ENCODE measurements around the gene CMIP. TPM values are rescaled to one million over a fixed set of nuclear protein-coding genes. Genes with fewer than 3 reads are reported as not detected.
"Not testable (repeated sequence)": the region's sequence is repeated elsewhere in the genome, so short reads cannot be mapped to it uniquely, and the experiment has no call there.

Gene CMIP
- total RNA-seq, 1 experiment from 2014 or later: 12.7 TPM

GRCh38 chr16:81739503-81739902 is 294.9 kb downstream of the CMIP start:
- H3K4me1 ChIP-seq (ENCODE audit: low read length): peaks cover 55% of the 10 kb centered on the region
- peak overlapping the region; percentile 97 for H3K27ac ChIP-seq (ENCODE audit: low read length)
- H3K4me3 ChIP-seq (ENCODE audit: low read length): peak overlapping the region; percentile 86
- H3K9ac ChIP-seq (ENCODE audit: low read length): peak overlapping the region; percentile 97
- H3K9me3 ChIP-seq (ENCODE audit: low read length): no peaks in the 10 kb centered on the region
- H4K20me1 ChIP-seq (ENCODE audit: insufficient read depth, low read depth, low read length): no peaks in the 10 kb centered on the region
- no peaks in the 10 kb centered on the region for H3K27me3 ChIP-seq (ENCODE audit: low read length)
- peaks cover 47% of the 10 kb centered on the region for H3K79me2 ChIP-seq (ENCODE audit: low read length)
- no peak overlapping the region for H2AFZ ChIP-seq (ENCODE audit: low read length)
- H3K9me2 ChIP-seq (replicated peaks; ENCODE audit: insufficient read depth, low read length): no peaks in the 10 kb centered on the region
- DNase-seq: peak; percentile 76
- peak overlapping the region; percentile 98 for H3K4me2 ChIP-seq (ENCODE audit: low read depth, low read length, poor library complexity, severe bottlenecking)
- no peaks in the 10 kb centered on the region for H3K36me3 ChIP-seq (ENCODE audit: insufficient read depth, low read length)

DNA sequence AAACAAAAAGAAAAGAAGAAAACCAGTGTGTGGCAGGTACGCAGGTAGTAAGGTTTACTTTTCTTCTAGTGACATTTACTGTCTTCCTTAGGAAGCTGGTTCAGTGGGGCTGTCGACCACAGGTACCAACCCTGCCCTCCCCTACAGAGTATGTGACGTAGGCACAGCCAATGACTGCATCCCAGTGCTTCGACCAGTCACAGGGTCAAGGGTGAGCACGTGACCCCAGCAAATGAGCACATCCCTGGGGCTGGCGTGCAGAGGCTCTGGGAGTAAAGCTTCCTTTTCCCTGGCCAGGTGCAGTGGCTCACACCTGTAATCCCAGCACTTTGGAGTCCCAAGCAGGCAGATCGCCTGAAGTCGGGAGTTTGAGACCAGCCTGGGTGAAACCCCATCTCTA is 295.6 kb downstream of the CMIP start:
- H3K4me2 ChIP-seq (ENCODE audit: low read depth, low read length, poor library complexity, severe bottlenecking): peak overlapping the region; percentile 98
- no peaks in the 10 kb centered on the region for H3K9me3 ChIP-seq (ENCODE audit: low read length)
- no peaks in the 10 kb centered on the region for H3K36me3 ChIP-seq (ENCODE audit: insufficient read depth, low read length)
- H3K27me3 ChIP-seq (ENCODE audit: low read length): no peaks in the 10 kb centered on the region
- no peaks in the 10 kb centered on the region for H3K9me2 ChIP-seq (replicated peaks; ENCODE audit: insufficient read depth, low read length)
- peaks cover 53% of the 10 kb centered on the region for H3K79me2 ChIP-seq (ENCODE audit: low read length)
- peak overlapping the region; percentile 97 for H3K9ac ChIP-seq (ENCODE audit: low read length)
- DNase-seq: peak; percentile 93
- no peaks in the 10 kb centered on the region for H4K20me1 ChIP-seq (ENCODE audit: insufficient read depth, low read depth, low read length)
- no peak overlapping the region for H2AFZ ChIP-seq (ENCODE audit: low read length)
- H3K4me3 ChIP-seq (ENCODE audit: low read length): peak overlapping the region; percentile 86
- H3K27ac ChIP-seq (ENCODE audit: low read length): peak overlapping the region; percentile 97
- peaks cover 62% of the 10 kb centered on the region for H3K4me1 ChIP-seq (ENCODE audit: low read length)

- H4K20me1 ChIP-seq (ENCODE audit: insufficient read depth, low read depth, low read length); H3K9me2 ChIP-seq (replicated peaks; ENCODE audit: insufficient read depth, low read length); H2AFZ ChIP-seq (ENCODE audit: low read length); H3K9me3 ChIP-seq (ENCODE audit: low read length); H3K36me3 ChIP-seq (ENCODE audit: insufficient read depth, low read length); H3K27me3 ChIP-seq (ENCODE audit: low read length); DNase-seq: not testable (repeated sequence)
- peak overlapping the region; percentile 97 for H3K9ac ChIP-seq (ENCODE audit: low read length)
- H3K4me2 ChIP-seq (ENCODE audit: low read depth, low read length, poor library complexity, severe bottlenecking): peak overlapping the region; percentile 98
- peaks cover 66% of the 10 kb centered on the region for H3K79me2 ChIP-seq (ENCODE audit: low read length)
- H3K27ac ChIP-seq (ENCODE audit: low read length): peak overlapping the region; percentile 97
- peak overlapping the region; percentile 86; the same call in 1 of the 2 replicates for H3K4me3 ChIP-seq (ENCODE audit: low read length)
- peaks cover 74% of the 10 kb centered on the region for H3K4me1 ChIP-seq (ENCODE audit: low read length)
These were observed 296.8 kb downstream of the CMIP start for GRCh38 chr16:81741430-81741770.

DNA sequence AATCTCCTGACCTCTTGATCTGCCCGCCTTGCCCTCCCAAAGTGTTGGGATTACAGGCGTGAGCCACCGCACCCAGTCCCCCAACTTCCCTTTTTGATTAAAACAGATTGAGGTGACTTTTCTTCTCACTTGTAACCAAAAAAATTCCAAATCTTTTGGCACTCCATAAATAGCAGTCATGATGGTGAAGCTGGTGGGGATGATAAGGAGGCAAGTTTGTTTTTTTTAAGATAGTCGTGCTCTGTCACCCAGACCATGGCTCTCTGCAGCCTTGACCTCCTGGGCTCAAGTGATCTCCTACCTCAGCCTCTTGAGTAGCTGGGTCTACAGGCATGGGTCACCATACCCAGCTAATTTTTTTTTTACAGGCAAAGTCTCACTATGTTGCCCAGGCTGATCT is 299.8 kb downstream of the CMIP start:
- peaks cover 84% of the 10 kb centered on the region for H3K4me1 ChIP-seq (ENCODE audit: low read length)

GRCh38 chr16:81744911-81745310 is 300.3 kb downstream of the CMIP start:
- no peak for DNase-seq
- H3K4me1 ChIP-seq (ENCODE audit: low read length): peaks cover 84% of the 10 kb centered on the region
- H4K20me1 ChIP-seq (ENCODE audit: insufficient read depth, low read depth, low read length): no peaks in the 10 kb centered on the region
- H3K9me3 ChIP-seq (ENCODE audit: low read length): no peaks in the 10 kb centered on the region
- H3K4me3 ChIP-seq (ENCODE audit: low read length): peak overlapping the region; percentile 60; the same call in 1 of the 2 replicates
- H2AFZ ChIP-seq (ENCODE audit: low read length): no peak overlapping the region
- H3K27me3 ChIP-seq (ENCODE audit: low read length): no peaks in the 10 kb centered on the region
- H3K36me3 ChIP-seq (ENCODE audit: insufficient read depth, low read length): no peaks in the 10 kb centered on the region
- peak overlapping the region; percentile 70 for H3K4me2 ChIP-seq (ENCODE audit: low read depth, low read length, poor library complexity, severe bottlenecking)
- peaks cover 90% of the 10 kb centered on the region for H3K79me2 ChIP-seq (ENCODE audit: low read length)
- H3K9ac ChIP-seq (ENCODE audit: low read length): peak overlapping the region; percentile 55; the same call in 1 of the 2 replicates
- peak overlapping the region; percentile 36; the same call in 1 of the 2 replicates for H3K27ac ChIP-seq (ENCODE audit: low read length)
- H3K9me2 ChIP-seq (replicated peaks; ENCODE audit: insufficient read depth, low read length): no peaks in the 10 kb centered on the region

More for the DNA sequence above, 299.8 kb downstream of the CMIP start:
- Histone ChIP-seq H4K20me1 (ENCODE audit: insufficient read depth, low read depth, low read length) (no peaks in the 10 kb centered on the region), H3K9me3 (ENCODE audit: low read length) (no peaks in the 10 kb centered on the region), H3K36me3 (ENCODE audit: insufficient read depth, low read length) (no peaks in the 10 kb centered on the region), H3K9ac (ENCODE audit: low read length) (no peak overlapping the region), H3K27me3 (ENCODE audit: low read length) (no peaks in the 10 kb centered on the region), H3K4me3 (ENCODE audit: low read length) (no peak overlapping the region), H3K79me2 (ENCODE audit: low read length) (peaks cover 90% of the 10 kb centered on the region), H3K9me2 (replicated peaks; ENCODE audit: insufficient read depth, low read length) (no peaks in the 10 kb centered on the region), H3K4me2 (ENCODE audit: low read depth, low read length, poor library complexity, severe bottlenecking) (peak overlapping the region; percentile 70), H3K27ac (ENCODE audit: low read length) (peak overlapping the region; percentile 36; the same call in 1 of the 2 replicates), H2AFZ (ENCODE audit: low read length) (no peak overlapping the region)
- DNase-seq: no peak

DNA sequence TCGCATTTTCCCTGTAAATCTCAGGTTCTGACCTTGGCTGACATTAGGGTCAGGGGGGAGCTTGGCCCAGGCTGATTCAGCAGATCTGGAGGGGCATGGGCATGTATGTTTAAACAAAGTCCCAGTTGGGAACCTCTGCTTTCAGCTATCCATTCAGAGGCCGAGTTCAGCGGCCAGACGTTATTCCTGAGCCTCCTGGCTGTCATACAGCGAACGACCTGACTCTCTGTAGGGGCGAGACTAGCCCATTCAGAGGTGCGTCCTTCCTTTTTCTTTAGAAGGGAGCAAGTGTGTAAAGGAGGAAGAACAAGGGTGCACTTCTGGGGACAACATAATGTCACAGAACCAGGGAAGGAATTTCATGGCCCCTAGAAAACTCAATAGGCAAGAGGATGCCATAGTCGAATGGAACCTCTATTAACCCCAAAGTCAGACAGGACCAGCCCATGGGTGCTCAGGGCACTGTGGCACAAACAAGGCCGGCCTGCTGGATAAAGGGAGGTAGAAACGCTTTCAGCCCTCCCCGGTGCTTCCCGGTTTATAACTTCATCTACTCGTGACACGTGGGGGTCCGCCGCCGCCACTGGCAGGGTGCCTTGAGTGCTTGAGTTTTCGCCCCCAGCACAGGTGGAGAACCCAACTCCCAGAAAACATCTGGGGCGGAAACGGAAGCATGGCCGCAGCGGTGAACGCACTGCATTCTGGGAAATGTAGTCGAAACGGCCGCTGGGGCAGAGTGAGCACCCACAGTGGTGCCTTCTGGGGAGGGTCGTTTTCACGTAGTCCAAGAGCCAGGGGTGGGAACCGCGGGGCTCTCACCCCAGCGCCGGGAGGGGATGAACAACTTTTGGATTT is 301.3 kb downstream of the CMIP start:
- peaks cover 87% of the 10 kb centered on the region for H3K79me2 ChIP-seq (ENCODE audit: low read length)
- H3K36me3 ChIP-seq (ENCODE audit: insufficient read depth, low read length): no peaks in the 10 kb centered on the region
- H4K20me1 ChIP-seq (ENCODE audit: insufficient read depth, low read depth, low read length): no peaks in the 10 kb centered on the region
- H3K9me2 ChIP-seq (replicated peaks; ENCODE audit: insufficient read depth, low read length): no peaks in the 10 kb centered on the region
- no peaks in the 10 kb centered on the region for H3K9me3 ChIP-seq (ENCODE audit: low read length)
- peak overlapping the region; percentile 60 for H3K4me3 ChIP-seq (ENCODE audit: low read length)
- H3K9ac ChIP-seq (ENCODE audit: low read length): peak overlapping the region; percentile 55
- H3K4me2 ChIP-seq (ENCODE audit: low read depth, low read length, poor library complexity, severe bottlenecking): peak overlapping the region; percentile 70
- H3K27ac ChIP-seq (ENCODE audit: low read length): peak overlapping the region; percentile 38; the same call in 1 of the 2 replicates
- H2AFZ ChIP-seq (ENCODE audit: low read length): no peak overlapping the region
- peaks cover 77% of the 10 kb centered on the region for H3K4me1 ChIP-seq (ENCODE audit: low read length)
- no peaks in the 10 kb centered on the region for H3K27me3 ChIP-seq (ENCODE audit: low read length)
- peak; percentile 92 for DNase-seq

- peak overlapping the region; percentile 55; the same call in 1 of the 2 replicates for H3K9ac ChIP-seq (ENCODE audit: low read length)
- no peak overlapping the region for H3K27ac ChIP-seq (ENCODE audit: low read length)
- no peak for DNase-seq
- peaks cover 82% of the 10 kb centered on the region for H3K79me2 ChIP-seq (ENCODE audit: low read length)
- no peak overlapping the region for H2AFZ ChIP-seq (ENCODE audit: low read length)
- peaks cover 77% of the 10 kb centered on the region for H3K4me1 ChIP-seq (ENCODE audit: low read length)
- H3K9me3 ChIP-seq (ENCODE audit: low read length): no peaks in the 10 kb centered on the region
- H3K4me3 ChIP-seq (ENCODE audit: low read length): peak overlapping the region; percentile 60
- no peaks in the 10 kb centered on the region for H3K27me3 ChIP-seq (ENCODE audit: low read length)
- peak overlapping the region; percentile 70 for H3K4me2 ChIP-seq (ENCODE audit: low read depth, low read length, poor library complexity, severe bottlenecking)
- no peaks in the 10 kb centered on the region for H4K20me1 ChIP-seq (ENCODE audit: insufficient read depth, low read depth, low read length)
- H3K36me3 ChIP-seq (ENCODE audit: insufficient read depth, low read length): no peaks in the 10 kb centered on the region
- no peaks in the 10 kb centered on the region for H3K9me2 ChIP-seq (replicated peaks; ENCODE audit: insufficient read depth, low read length)
These were observed 302.0 kb downstream of the CMIP start for GRCh38 chr16:81746566-81746965.

DNA sequence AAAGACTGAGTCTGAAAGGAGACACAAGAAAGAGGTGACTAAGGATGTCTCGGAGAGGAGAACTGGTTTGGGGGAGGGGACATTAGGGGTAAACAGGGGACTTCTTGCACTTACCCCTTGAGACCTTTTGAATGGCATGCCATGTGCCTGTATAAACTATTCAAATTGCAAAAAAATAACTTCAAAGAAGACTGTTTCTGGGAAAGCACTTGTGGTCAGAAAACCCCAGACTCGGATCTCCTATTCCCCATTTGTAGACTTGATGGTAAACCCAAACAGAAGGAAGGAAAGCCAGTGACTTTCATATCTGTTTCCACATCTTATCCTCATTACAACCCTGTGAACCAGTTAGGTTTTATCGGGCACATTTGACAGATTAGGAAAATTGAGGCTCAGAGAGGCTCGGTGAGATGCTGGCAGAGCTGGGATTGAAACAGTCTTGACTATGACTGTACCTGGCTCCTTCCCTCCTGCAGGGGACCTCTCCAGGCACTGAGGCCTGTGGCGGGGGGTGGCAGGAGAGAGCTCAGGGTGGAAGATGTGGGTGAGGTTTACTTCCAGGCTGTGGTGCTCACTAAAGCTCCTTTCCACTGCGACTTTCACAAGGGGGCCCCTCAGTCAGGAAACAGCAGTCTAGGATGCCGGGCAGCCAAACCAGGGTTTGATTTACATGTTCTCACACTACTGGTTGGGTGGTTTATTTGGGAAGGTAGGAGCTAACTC is 304.0 kb downstream of the CMIP start:
- no peaks in the 10 kb centered on the region for H4K20me1 ChIP-seq (ENCODE audit: insufficient read depth, low read depth, low read length)
- peak overlapping the region; percentile 59 for H3K9ac ChIP-seq (ENCODE audit: low read length)
- H3K79me2 ChIP-seq (ENCODE audit: low read length): peaks cover 75% of the 10 kb centered on the region
- peak overlapping the region; percentile 52 for H3K4me2 ChIP-seq (ENCODE audit: low read depth, low read length, poor library complexity, severe bottlenecking)
- H3K9me2 ChIP-seq (replicated peaks; ENCODE audit: insufficient read depth, low read length): no peaks in the 10 kb centered on the region
- H3K4me3 ChIP-seq (ENCODE audit: low read length): peak overlapping the region; percentile 47
- no peaks in the 10 kb centered on the region for H3K27me3 ChIP-seq (ENCODE audit: low read length)
- H3K4me1 ChIP-seq (ENCODE audit: low read length): peaks cover 80% of the 10 kb centered on the region
- no peak overlapping the region for H2AFZ ChIP-seq (ENCODE audit: low read length)
- peak; percentile 68 for DNase-seq
- no peaks in the 10 kb centered on the region for H3K9me3 ChIP-seq (ENCODE audit: low read length)
- peak overlapping the region; percentile 87 for H3K27ac ChIP-seq (ENCODE audit: low read length)
- H3K36me3 ChIP-seq (ENCODE audit: insufficient read depth, low read length): no peaks in the 10 kb centered on the region
